Measurements from ENCODE around the gene ZNF415.

GRCh38 chr19:53068199-53068598 is 64.5 kb downstream of the ZNF415 start:
- TF ChIP-seq CTCF (conservative IDR thresholded peaks at IDR 0.05; ENCODE audit: low read length) (no peak), EZH2phosphoT487 (IDR thresholded peaks at IDR 0.05; ENCODE audit: borderline replicate concordance) (no peak)
